OCI-LY1 (cell line): Measurements from ENCODE around the gene PCBP1.

Source experiments
- CTCF ChIP-seq: fragments of 200-600 bp; sonication (generic), shearing (Covaris generic); IDR thresholded peaks from 2 replicates; pipeline ENCODE4 v1.5.1; 2017; ENCODE audit warnings: mild to moderate bottlenecking, antibody characterized with exemption, low read length, moderate library complexity, mixed read lengths
- EZH2 ChIP-seq: fragments of 200-600 bp; sonication (generic), shearing (Covaris generic); IDR thresholded peaks from 2 replicates; pipeline ENCODE4 v1.8.0; 2017; ENCODE audit warnings: borderline replicate concordance, mixed run types, mild to moderate bottlenecking, antibody characterized with exemption, low read length, moderate library complexity, mixed read lengths

- TF ChIP-seq CTCF (no peak), EZH2 (no peak)
These were observed 6.6 kb upstream of the PCBP1 start for GRCh38 chr2:70080610-70081200.
